Neutrophil (primary cell): Measurements from ENCODE around the gene RNF32.

Source experiments
- H3K27ac ChIP-seq: fragments of 200-600 bp; sonication (generic); 2 replicates; pipeline ENCODE4 v1.5.1; 2016; ENCODE audit warnings: mild to moderate bottlenecking, moderate library complexity
- H3K27me3 ChIP-seq: fragments of 200-600 bp; sonication (generic); 2 replicates; pipeline ENCODE4 v1.6.0; 2016; ENCODE audit warnings: mild to moderate bottlenecking
- H3K36me3 ChIP-seq: fragments of 200-600 bp; sonication (generic); 2 replicates; pipeline ENCODE4 v1.5.1; 2017
- H3K4me1 ChIP-seq, 2 experiments: fragments of 200-600 bp in 1 of 2; sonication (generic) in 1 of 2; 1 replicate in 1 of 2; 2 replicates in 1 of 2; pipeline versions ENCODE4 v1.5.1 to v1.6.1; 2013 to 2016; ENCODE audit warnings: low read depth in 1 of 2, low read length in 1 of 2, mild to moderate bottlenecking in 1 of 2, moderate library complexity in 1 of 2; ENCODE audit not compliant: control insufficient read depth in 1 of 2, insufficient read depth in 1 of 2
- H3K4me3 ChIP-seq, 2 experiments: fragments of 200-600 bp in 1 of 2; sonication (generic) in 1 of 2; 1 replicate in 1 of 2; 2 replicates in 1 of 2; pipeline ENCODE4 v1.5.1; 2013 to 2016; ENCODE audit warnings: low read depth in 1 of 2, low read length in 1 of 2, mild to moderate bottlenecking in 1 of 2, moderate library complexity in 1 of 2
- H3K9me3 ChIP-seq: fragments of 200-600 bp; sonication (generic); 2 replicates; pipeline ENCODE4 v1.5.1; 2016
- CTCF ChIP-seq: fragments of 200-600 bp; sonication (generic); IDR thresholded peaks from 2 replicates; pipeline ENCODE4 v1.5.1; 2016; ENCODE audit warnings: antibody characterized with exemption

RNF32 gene

DNA sequence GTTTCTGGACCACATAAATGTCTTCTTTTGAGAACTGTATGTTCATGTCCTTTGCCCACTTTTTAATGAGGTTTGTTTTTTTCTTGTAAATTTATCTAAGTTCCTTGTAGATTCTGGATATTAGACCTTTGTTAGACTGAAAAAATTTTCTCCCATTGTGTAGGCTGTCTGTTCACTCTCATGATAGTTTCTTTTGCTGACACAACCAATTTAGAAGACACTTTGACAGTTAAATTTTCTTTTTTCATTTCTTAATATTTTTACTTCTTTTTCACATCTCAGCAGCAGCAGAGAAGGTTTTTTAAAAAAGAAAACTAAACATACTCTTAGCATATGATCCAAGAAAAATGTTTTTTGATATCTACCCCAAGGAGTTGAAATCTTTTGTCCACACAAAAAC, 61.8 kb downstream of the RNF32 start:
- no peak overlapping the region for H3K27ac ChIP-seq
- TF ChIP-seq CTCF: no peak
- no peak overlapping the region for H3K4me3 ChIP-seq
- no peaks in the 10 kb centered on the region for H3K36me3 ChIP-seq
- no peaks in the 10 kb centered on the region for H3K4me1 ChIP-seq
- H3K9me3 ChIP-seq: no peaks in the 10 kb centered on the region
- no peaks in the 10 kb centered on the region for H3K27me3 ChIP-seq

DNA sequence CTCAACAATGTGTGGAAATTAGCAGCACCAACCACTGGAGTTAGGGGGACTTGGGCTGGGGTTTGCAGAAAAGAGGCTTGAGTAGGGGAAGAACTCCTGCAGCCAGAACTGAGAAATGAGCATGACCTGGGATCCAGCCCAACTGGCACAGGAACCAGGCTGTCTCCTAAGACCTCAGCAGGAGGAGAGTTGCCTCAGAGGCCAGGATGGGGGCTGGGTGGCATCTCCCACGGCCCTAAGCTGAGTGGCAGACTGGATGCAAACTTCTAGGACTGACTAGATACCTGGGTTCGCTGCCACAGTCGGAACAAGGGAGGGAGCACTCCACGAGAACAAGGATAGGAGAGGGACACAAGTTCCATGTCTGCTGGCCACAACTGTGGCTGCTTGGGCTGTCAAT, 62.6 kb downstream of the RNF32 start:
- Histone ChIP-seq H3K9me3 (no peaks in the 10 kb centered on the region), H3K27ac (no peak overlapping the region), H3K4me1 (no peaks in the 10 kb centered on the region), H3K27me3 (no peaks in the 10 kb centered on the region), H3K4me3 (no peak overlapping the region), H3K36me3 (no peaks in the 10 kb centered on the region)
- TF ChIP-seq CTCF: no peak

DNA sequence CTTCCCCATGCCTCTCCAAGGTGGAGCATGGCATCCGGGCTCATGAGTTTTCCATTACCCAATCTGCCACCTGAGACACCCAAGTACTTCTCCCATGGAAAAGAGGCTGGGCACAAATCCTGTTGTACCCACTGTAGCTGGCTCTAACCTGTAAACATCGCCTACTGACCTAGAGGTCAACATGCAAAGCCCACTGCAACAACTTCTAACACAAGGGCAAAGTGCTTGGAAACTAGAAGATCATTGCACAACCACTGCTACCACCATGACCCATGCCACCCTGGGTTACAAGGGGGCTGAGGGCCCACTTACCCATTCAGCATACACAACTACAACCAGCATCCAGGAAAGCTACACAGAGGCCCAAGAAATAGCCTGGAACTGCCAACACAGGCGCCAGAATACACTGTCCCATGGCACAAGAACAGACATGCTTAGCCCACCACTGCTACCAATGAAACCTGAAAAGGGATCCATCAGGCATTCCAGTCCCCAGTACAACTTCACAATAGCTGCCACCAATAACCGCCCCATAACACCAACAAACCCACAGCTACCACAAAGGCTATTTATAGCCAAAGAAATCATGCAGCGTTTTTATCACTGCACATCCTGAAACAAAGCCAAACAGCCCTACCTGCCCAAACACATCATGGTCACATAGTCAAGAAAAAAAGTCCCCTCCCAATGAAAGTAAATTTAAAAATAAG, 63.4 kb downstream of the RNF32 start:
- no peak overlapping the region for H3K4me3 ChIP-seq
- TF ChIP-seq CTCF: no peak
- H3K4me1 ChIP-seq: no peaks in the 10 kb centered on the region

DNA sequence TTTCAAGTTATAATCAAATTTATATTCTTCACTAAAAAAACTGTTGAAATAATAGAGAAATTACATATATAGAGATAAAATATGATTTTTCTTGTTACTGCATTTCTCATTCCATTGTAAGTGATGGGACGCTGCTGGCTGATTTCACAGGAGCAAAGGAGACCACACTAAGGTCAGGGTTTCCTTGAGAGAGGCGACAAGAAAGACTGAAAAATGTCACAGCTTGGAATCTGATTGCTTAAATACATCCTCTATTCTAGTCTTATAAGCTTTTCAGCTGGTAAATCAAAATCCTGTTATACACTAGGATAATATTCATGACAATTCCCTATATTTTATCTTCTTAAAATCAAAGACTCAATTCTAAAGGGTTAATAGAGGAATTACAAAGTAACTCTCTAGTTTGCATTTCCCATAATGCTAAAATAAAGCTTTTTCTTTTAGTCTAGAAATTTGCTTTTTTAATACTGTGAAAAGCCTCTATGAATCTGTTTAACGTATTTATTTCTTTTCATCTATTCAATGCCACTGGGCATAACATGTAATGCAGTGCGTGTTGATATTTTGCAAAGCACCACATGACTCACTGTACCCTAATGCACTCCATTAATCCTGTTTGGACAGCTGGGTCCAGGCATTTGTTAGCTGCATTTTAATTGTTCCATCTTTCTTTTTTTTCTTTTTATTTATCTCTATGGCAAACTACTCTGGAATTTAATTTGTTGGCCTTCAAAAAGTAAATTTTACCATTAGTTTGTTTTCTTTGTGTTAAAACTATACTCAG, 81.7 kb downstream of the RNF32 start:
- Histone ChIP-seq H3K4me1 (peaks cover 0 to 4% of the 10 kb centered on the region in 2 experiments), H3K27ac (no peak overlapping the region), H3K4me3 (no peak overlapping the region), H3K9me3 (no peaks in the 10 kb centered on the region), H3K27me3 (no peaks in the 10 kb centered on the region), H3K36me3 (peaks cover 19% of the 10 kb centered on the region)
- no peak for TF ChIP-seq CTCF

More for the DNA sequence above, 63.4 kb downstream of the RNF32 start:
- Histone ChIP-seq H3K36me3 (no peaks in the 10 kb centered on the region), H3K9me3 (no peaks in the 10 kb centered on the region), H3K27me3 (no peaks in the 10 kb centered on the region), H3K27ac (no peak overlapping the region)

DNA sequence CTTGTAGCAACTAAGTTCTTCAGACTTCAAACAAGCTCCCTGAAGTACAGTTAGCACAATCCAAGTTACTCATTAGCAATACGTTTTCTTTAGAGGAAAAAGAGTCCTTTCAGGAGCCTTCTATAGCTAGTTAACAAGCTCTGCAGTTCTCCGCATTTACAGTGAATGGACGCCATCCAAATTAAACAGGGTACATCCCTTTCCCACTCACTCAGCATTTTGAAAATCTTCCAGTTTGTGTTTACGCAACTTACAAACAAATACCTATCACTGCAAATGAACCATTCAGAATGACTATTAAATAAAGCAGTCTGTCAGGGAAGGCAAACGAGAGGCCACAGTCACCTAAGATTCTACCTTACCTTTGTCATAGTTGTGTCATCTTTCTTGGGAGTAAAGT, 84.5 kb downstream of the RNF32 start:
- Histone ChIP-seq H3K36me3 (peaks cover 14% of the 10 kb centered on the region), H3K4me3 (no peak overlapping the region), H3K27me3 (no peaks in the 10 kb centered on the region), H3K9me3 (no peaks in the 10 kb centered on the region), H3K4me1 (peaks cover 0 to 4% of the 10 kb centered on the region in 2 experiments), H3K27ac (no peak overlapping the region)
- no peak for TF ChIP-seq CTCF
